GM21529 (cell line): ENCODE data around the gene AHRR.
A peak's percentile ranks its signal among the peaks of the same experiment; 100 is the strongest.
"Not testable (repeated sequence)": the region's sequence is repeated elsewhere in the genome, so short reads cannot be mapped to it uniquely, and the experiment has no call there.

Source experiments
- ATAC-seq: cut with Tn5 transposase; IDR thresholded peaks from one replicate; pipeline ENCODE4 v1.9.1; 2021; ENCODE audit not compliant: unreplicated experiment

Gene AHRR

GRCh38 chr5:362978-363765 is 41.7 kb downstream of the AHRR start:
- no peak for ATAC-seq

DNA sequence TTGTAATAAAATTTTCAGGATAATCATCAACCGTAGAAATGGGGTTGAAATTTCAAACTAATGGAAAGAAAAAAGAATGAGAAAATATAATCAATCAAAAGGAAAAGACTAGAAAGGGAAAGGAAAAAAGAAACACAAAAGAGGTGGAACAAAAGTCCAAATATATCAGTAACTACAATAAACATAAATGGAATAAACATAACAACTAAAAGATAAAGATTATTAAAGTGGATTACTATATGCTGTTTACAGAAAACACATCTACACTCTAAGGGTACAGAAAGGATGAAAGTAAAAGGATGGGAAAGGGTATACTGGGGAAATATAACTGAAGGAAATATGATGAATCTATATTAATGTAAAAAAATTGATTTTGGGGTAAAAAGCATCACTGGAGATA is 43.0 kb downstream of the AHRR start:
- ATAC-seq: no peak

DNA sequence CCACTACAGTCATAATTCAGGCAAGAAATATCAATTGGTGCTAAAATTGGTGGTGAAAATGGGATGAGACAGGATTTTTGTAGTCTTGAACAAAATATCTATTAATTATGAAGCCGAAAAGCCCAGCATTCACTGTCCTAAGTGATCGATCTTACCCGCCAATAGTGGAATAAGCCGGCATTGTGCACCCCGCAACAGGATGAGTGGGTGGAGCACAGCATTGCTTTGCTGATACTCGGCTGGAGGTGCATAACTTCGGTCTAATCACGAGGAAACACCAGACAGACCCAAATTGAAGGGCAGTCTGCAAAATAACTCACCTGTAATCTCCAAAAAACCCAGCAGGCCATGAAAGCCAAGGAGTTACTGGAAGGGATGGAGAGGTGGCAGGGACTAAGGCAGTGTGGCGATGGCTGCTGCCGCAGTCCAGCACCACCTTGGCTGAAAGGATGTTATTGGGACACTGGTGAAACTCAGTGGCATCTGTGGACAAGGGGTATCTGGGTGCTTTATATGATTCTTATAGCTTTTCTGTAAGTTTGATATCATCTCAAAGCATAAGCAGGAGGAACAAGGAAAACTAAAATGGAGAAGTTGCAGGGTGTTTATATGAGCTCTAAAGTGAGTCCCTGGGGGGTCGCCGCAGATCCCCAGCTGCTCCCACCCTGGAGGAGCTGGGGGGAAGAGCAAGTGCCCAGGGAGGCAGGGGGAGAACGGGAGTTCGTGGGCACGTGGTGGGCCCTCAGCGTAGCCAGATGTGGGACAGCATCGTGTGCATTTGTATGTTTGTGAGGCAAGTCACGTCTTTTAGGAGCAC is 45.2 kb downstream of the AHRR start:
- no peak for ATAC-seq

GRCh38 chr5:367358-368130 is 46.0 kb downstream of the AHRR start:
- ATAC-seq: no peak

DNA sequence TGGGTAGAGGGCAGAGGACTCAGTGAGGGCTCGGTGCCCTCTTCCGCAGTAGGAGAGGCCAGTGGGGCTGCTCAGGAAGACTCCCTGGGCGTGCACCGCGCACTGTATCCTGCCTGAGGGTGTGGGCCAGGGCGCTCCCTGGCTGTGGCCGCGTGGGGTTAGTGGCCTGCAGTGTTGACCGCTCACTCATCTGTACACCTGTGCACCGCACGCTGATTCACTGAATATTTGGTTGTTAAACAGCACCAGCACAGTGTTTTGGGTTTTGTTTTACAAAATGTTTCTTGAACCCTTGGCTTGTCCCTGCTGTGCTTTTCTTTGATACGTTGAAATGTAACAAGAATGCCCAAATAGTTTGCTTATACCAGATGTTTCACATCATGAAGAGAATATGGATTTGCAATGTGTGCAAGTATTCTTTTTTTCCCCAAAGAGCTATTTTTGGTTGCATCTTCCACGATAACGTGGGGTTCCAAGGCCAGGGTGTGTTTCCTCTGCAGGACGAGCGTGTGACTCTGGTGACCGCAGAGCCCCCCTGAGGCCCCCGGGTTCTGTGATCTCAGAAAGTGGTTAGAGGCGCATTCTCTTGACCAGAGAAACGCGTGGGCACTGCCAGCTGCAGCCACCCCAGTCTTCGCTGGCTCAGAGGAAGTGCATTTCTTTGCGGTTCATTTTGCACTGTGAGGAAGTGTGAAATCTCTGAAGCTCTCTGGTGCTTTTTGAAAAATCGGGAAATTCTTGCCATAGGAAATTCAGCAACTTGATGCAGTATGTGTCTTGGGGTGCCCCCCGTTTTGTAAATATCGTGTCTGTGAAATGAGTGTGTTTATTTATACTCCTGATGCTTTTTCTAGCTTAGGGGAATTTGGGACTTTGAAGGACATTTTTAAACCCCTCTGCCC is 46.9 kb downstream of the AHRR start:
- peak; percentile 51 for ATAC-seq

GRCh38 chr5:369151-369868 is 47.8 kb downstream of the AHRR start:
- ATAC-seq: peak; percentile 32

DNA sequence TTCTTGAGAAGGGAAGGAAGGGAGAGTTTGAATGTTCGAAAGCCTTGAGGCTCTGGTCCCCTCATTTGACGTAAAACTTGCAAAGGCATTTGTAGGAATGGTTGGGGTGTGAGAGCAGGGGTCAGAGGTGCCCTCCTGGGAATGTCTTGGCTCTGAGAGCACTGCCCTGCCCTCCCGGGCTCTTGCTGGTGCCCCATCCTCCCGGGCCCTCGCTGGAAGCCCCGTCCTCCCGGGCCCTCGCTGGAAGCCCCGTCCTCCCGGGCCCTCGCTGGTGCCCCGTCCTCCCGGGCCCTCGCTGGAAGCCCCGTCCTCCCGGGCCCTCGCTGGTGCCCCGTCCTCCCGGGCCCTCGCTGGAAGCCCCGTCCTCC is 48.3 kb downstream of the AHRR start:
- ATAC-seq: not testable (repeated sequence)

DNA sequence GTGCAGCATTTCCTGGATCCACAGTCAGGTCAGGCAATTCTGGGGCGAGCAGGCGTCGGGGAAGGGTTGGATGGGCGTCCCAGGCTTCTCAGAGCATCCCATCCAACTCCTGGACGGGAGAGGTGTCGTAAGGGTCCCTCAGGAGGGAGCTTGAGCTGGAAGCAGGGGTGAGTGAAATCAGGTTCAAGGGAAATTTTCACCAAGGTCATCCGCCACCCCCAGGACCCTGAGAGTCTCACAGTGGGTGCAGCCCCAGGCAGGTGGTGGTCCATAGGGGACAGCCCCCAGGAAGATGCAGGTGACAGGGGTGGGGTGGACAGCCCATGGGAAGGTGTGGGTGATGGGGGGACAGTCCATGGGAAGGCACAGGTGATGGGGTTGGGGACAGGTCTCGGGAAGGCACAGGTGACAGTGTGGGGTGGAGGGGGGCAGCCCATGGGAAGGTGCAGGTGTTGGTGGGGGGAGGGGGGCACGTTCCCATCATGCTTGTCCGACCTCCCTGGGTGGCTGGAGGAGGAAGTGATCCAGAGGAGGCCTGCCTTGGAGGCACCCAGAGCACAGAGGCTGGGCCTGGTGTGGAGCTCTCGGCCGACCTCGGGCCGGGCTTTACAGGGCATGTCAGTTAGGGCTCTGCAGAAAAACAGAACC is 48.9 kb downstream of the AHRR start:
- ATAC-seq: no peak

DNA sequence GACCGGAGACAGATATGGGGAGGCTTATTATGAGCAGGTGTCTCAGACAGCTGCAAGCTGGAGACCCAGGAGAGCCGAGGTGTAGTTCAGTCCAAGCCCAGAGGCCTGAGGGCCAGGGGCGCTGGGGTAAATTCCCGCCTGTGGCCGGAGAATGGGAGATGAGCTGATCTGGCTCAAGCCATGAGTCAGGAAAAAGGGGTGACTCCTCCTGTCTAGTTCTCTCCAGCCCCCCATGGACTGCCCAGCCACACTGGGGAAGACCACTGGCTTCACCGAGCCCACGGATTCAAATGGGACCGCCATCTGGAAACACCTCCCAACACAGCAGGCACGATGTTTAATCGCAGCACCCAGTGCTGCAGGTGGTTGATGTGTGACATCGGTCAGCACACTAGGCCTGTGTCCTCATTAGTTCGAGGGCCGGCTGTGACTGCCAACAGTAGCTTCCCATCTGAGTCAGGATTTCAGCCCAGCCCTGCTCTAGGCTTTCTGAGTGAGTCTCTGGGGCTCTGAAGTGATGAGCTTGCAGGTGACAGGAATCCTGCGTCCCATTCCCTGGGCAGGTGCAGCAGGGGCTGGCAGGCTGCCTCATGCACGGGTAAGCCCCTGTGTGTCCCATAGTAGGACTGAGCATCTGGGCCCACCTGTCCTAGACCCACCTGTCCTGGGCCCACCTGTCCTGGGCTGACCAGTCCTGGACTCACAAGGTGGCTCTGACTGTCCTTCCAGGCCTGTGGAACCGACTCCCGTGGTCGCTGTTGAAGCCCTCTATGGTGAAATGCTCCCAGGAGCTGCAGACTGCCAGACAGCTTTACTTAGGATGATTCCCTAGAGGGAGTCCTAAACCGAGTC is 49.7 kb downstream of the AHRR start:
- ATAC-seq: no peak

DNA sequence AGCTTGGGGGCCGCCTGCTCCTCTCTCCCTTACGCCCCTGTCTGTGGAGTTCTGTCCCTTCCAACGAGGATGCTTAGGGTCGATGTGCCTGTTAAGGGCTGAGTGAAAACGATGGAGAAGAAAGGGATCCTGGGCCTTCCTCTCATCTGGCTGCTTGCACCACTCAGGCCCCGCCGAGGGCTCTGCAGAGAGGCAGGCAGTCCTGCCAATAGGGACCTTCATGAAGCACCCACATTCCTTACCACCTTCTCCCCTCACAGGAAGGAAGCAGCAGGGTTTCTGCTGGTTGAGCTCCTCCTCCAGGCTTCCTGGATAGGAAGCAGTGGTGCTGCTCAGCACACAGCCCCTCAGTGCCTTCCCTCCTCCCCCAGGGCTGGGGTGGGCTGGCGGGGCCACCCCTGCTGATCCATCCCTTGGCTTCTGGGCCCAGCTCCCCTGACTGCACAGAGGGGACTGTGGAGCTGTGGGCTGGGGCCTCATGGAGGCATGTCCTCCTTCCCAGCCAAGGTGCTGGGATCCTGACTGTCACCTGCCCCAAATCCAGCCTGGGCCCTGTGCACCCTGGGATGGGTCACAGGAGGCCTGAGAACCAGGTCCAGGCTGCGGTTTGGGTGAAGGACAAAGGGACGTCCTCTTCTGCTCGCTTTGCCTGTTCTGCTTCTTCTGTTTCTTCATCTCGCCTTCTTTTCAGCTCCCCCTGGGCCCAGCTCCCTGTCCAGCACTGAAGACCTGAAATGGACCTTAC is 50.5 kb downstream of the AHRR start:
- ATAC-seq: no peak

DNA sequence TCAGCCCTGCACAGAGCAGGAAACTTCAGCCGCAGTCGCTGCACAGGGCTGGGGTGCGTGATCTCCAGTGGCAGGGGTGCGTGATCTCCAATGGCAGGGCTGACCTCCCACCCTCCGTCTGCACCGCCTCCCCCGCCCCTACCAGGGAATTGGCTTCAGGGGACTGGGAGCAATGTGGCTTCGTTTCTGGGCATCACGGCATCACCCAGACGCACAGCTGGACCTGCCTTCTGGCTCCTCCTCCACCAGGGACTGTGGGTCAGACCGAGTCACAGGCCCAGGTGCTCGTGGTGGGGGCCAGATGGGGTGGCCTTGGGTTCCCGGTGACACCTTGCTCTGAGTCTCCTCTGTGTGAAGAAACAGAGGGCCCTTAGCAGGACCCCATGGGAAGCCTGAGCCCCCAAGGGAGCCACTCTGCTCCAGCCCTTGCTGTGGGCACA is 51.1 kb downstream of the AHRR start:
- no peak for ATAC-seq

GRCh38 chr5:372996-373709 is 51.6 kb downstream of the AHRR start:
- peak; percentile 2 for ATAC-seq

DNA sequence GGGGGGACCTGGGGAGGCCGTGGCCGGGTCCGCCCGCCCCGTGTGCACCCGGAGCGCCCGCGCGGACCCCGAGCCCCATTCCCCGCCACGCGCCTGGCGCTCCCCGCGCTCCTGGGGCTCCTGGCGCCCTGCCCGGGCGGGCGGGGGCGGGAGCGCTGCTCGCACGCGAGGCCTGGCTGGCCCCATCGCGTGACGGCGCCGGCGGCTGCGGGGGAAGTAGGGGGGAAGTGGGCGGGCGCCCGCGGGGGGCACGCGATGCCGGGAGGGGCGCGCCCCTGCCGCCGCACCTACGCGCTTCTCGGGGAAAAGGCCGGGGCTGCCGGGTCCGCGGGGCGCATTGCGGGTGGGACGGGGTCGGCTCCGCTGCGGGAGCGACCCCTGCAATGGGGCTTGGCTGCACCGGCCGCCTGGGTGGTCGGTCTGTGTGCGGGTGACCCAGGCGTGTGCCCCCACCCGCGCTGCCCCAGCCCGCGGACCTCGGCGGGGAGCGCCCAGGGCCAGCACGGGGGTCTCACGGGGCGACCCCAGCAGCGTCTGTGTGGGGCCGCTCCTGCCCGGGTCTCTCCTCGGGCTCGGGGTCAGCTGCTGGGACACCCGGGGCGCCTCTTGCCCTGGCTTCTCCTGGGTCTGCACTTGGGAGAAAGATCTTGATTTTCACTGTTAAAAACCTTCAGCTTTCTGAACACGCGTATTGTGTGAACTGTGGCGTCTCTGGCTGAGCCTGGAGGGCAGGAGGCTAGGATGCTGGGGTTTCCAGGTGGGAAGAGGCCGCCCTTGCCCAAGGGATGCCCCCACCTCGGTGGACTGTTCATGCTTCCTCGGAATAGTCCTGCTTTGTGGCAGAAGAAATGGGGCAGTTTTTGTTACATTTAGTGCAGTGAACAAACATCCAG is 52.4 kb downstream of the AHRR start:
- ATAC-seq: peak; percentile 30

DNA sequence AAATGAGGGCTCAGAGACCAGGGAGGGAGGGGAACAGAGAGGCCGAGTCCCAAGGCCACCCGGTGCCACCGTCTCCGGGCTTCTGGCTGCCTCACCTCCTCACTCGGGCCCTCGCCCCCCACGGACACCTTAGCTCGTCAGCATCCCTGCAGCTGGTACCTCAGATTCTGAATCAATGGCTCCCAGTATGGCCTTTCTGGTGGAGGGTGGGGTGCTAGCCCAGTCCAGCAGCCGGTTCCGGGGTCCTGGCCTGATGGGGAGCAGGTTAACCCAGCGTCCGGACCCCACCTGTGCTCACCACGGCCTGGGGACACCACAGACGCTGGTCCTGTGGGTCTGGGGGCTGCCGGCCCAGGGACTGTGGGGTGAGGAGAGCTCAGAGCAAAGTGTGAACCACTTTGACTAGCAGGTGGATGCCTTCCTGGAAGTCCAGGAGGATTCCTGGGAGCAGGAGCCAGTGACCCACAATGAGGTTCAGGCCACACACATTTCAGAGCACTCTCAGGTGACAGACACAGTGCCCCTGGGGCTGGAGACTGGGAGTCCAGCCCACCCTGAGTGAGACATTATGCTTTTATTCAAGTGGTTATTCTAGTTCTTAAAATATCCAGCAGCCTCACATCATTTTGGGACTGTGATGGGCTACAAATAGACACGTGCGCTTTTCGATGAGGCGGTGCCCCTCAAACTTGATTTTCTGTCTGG is 53.3 kb downstream of the AHRR start:
- no peak for ATAC-seq

GRCh38 chr5:375336-375920 is 53.9 kb downstream of the AHRR start:
- no peak for ATAC-seq
